ENCODE data around the gene DELE1.

Gene DELE1

DNA sequence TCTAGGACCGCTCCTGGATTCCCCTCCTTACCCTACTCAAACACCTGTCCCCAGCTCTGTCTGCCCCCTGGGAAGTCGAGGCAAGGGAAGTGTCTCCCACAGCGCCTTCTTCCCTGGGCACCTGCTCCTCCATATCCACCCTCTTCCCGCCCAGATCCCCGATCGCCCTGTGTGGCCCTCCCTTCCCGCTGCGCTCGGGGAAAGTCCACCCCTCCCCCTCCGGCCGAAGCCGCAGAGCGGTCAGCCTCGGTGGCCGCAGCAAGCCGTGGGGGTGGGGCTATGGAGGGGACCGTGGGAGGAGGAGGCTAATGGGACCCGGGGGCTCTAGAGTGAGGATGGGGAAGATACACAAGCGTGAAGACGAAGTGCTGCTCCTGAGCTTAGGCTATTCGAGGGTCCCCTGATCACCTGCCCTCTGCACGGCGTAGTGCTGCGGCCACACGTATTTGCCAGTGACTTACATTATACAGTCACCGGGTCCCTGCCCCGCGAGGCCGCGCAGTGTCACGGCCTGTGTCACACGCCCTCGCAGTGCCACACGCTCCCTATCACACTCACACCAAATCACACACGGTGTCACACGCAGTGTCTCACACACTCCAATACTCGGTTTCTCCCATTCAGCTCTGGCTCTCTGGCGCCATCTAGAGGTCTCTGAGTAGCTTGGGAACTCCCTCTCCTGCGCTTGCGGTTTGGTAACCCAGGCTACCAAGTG is 44.8 kb upstream of the DELE1 start:
- Histone ChIP-seq H3K27ac (ENCODE audit: insufficient read depth, low read depth, low read length, poor library complexity, severe bottlenecking) (peak overlapping the region; percentile 28), H3K9me3 (ENCODE audit: control insufficient read depth, low read length) (no peaks in the 10 kb centered on the region), H3K4me1 (ENCODE audit: control insufficient read depth, insufficient read depth, low read length) (peaks cover 74% of the 10 kb centered on the region), H3K27me3 (ENCODE audit: control insufficient read depth, insufficient read depth, low read length, poor library complexity, severe bottlenecking) (peaks cover 62% of the 10 kb centered on the region), H3K4me3 (ENCODE audit: insufficient read depth, low read depth, low read length) (peak overlapping the region; percentile 55), H3K36me3 (ENCODE audit: control insufficient read depth, insufficient read depth, low read length) (no peaks in the 10 kb centered on the region)
- WGBS, 2 experiments, result 0% methylated on average over 40 of the region's 40 CpGs

- no peak overlapping the region for H3K27ac ChIP-seq (ENCODE audit: insufficient read depth, low read depth, low read length, poor library complexity, severe bottlenecking)
These were observed 44.3 kb upstream of the DELE1 start for GRCh38 chr5:141879426-141879759.

DNA sequence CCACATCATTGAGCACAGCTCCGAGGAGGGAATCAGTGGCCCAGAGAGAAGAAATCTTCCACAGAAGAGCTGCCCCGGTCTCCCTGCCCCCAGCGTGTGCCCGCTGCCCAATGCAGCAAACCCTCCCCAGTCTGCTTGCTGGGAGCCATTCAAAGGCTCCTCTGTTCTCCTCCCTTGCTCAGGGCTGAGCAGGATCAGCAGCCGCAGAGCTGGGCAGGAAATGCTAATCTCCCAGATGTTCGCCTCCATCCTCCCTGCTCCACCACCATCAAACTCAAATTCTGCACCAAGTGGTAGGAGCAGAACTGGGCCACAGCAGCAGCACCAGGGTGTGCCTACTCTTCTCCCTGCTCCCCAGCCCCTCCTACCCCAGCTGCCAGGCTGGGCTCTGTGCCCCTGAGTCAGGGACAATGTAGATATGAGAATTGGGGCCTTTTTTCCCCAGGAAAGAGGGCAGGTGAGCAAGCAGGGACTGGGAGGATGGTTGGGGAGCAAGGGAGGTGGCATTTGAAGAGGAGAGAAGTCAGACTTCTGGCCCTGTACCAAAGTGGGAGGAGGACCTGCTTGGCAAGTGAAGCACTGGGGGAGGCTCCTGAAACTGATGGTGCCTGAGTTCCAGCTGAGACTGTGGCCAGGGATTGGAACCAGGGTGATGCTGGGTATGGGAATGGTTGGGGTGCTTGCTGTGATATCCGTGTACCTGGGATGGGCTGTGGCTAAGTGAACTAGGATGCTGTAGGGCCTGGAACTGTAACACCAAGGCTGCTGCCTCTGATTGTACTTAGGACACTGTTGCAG is 43.5 kb upstream of the DELE1 start:
- Histone ChIP-seq H3K4me1 (ENCODE audit: control insufficient read depth, insufficient read depth, low read length) (peaks cover 67% of the 10 kb centered on the region), H3K27me3 (ENCODE audit: control insufficient read depth, insufficient read depth, low read length, poor library complexity, severe bottlenecking) (peaks cover 61% of the 10 kb centered on the region), H3K4me3 (ENCODE audit: insufficient read depth, low read depth, low read length) (no peak overlapping the region), H3K9me3 (ENCODE audit: control insufficient read depth, low read length) (no peaks in the 10 kb centered on the region), H3K27ac (ENCODE audit: insufficient read depth, low read depth, low read length, poor library complexity, severe bottlenecking) (no peak overlapping the region), H3K36me3 (ENCODE audit: control insufficient read depth, insufficient read depth, low read length) (no peaks in the 10 kb centered on the region)
- WGBS, 2 experiments, result 26 to 35% methylated on average over 7 of the region's 7 CpGs

More at GRCh38 chr5:141879426-141879759, 44.3 kb upstream of the DELE1 start:
- Histone ChIP-seq H3K4me3 (ENCODE audit: insufficient read depth, low read depth, low read length) (no peak overlapping the region), H3K27me3 (ENCODE audit: control insufficient read depth, insufficient read depth, low read length, poor library complexity, severe bottlenecking) (peaks cover 61% of the 10 kb centered on the region), H3K4me1 (ENCODE audit: control insufficient read depth, insufficient read depth, low read length) (peaks cover 74% of the 10 kb centered on the region), H3K36me3 (ENCODE audit: control insufficient read depth, insufficient read depth, low read length) (no peaks in the 10 kb centered on the region), H3K9me3 (ENCODE audit: control insufficient read depth, low read length) (no peaks in the 10 kb centered on the region)
- 14 to 21% methylated on average over 2 of the region's 2 CpGs for WGBS, 2 experiments

DNA sequence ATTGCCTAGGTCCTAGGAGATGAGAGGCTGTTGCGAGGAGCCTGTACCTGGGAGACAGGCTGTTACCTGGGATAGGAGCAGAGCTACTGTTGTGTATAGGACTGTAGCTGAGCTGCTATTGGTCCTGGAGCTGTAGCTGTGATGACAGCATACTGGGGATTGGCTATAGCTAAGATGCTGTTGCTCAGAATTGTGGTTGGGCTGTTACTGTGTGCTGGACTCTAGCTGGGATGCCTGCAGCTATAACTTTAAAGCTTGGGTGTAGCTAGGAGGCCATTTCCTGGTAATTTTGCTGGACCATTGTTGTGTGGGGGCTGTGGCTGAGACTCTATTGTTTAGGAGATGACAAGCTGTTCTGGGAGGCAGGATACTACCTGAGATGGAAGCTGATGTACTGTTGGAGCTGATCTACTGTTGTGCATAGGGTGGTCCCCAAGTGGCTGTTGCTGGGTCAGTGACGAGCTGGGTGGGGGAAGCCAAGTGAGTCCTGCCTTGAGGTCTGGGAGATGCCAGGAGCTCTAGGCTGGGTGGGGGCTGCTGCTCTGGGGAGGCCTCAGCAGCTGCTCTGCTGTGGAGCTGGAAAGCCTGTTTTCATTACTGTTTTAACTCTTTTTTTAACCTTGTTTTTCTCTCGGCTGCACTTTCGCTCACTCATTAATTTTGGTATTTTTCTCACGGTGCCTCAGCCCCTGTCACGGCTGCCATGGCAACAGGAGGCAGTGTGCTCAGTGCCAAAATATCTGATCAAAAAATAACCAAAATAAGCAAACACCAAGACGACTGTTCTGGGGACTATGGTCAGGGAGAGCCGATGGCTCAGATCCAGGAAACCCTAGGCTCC is 42.5 kb upstream of the DELE1 start:
- peaks cover 51% of the 10 kb centered on the region for H3K27me3 ChIP-seq (ENCODE audit: control insufficient read depth, insufficient read depth, low read length, poor library complexity, severe bottlenecking)
- H3K27ac ChIP-seq (ENCODE audit: insufficient read depth, low read depth, low read length, poor library complexity, severe bottlenecking), result no peak overlapping the region
- 52 to 59% methylated on average over 8 of the region's 8 CpGs for WGBS, 2 experiments
- peaks cover 61% of the 10 kb centered on the region for H3K4me1 ChIP-seq (ENCODE audit: control insufficient read depth, insufficient read depth, low read length)
- H3K4me3 ChIP-seq (ENCODE audit: insufficient read depth, low read depth, low read length), result no peak overlapping the region
- H3K9me3 ChIP-seq (ENCODE audit: control insufficient read depth, low read length), result no peaks in the 10 kb centered on the region
- no peaks in the 10 kb centered on the region for H3K36me3 ChIP-seq (ENCODE audit: control insufficient read depth, insufficient read depth, low read length)

GRCh38 chr5:141881886-141882285 is 41.8 kb upstream of the DELE1 start:
- Histone ChIP-seq H3K4me3 (ENCODE audit: insufficient read depth, low read depth, low read length) (no peak overlapping the region), H3K9me3 (ENCODE audit: control insufficient read depth, low read length) (no peaks in the 10 kb centered on the region), H3K4me1 (ENCODE audit: control insufficient read depth, insufficient read depth, low read length) (peaks cover 55% of the 10 kb centered on the region), H3K27ac (ENCODE audit: insufficient read depth, low read depth, low read length, poor library complexity, severe bottlenecking) (no peak overlapping the region), H3K27me3 (ENCODE audit: control insufficient read depth, insufficient read depth, low read length, poor library complexity, severe bottlenecking) (peaks cover 44% of the 10 kb centered on the region), H3K36me3 (ENCODE audit: control insufficient read depth, insufficient read depth, low read length) (no peaks in the 10 kb centered on the region)
- WGBS, 2 experiments, result 15 to 26% methylated on average over 4 of the region's 4 CpGs

DNA sequence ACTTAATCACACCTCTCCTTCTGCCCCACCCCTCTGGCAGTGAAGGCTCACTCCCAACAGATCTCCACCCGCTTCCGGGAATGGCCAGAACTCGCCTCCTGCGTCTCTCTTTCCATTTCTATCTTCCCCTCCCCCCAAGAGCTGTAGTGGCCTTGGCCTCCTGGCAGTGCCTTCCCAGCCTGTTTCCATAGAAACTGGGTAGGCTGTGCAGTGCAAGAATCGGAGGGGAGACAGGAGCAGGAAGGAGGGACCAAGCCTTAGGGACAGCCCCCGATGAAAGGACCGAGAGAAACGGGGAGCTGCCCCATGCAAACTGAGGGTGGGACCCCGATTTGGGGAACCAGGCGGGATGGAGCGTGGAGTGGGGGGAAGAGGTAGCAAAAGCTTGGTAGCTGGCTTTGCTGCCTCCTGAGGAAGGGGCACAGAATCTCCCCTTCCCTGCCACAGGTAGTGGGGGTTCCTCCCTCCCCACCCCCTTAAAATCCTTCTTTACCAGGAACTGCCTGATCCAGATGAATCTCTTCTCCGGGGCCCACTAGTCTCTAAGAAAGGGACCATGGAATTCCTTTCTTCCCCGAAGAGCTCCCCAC is 41.0 kb upstream of the DELE1 start:
- Histone ChIP-seq H3K4me3 (ENCODE audit: insufficient read depth, low read depth, low read length) (peak overlapping the region; percentile 25), H3K27ac (ENCODE audit: insufficient read depth, low read depth, low read length, poor library complexity, severe bottlenecking) (no peak overlapping the region), H3K27me3 (ENCODE audit: control insufficient read depth, insufficient read depth, low read length, poor library complexity, severe bottlenecking) (peaks cover 36% of the 10 kb centered on the region), H3K9me3 (ENCODE audit: control insufficient read depth, low read length) (no peaks in the 10 kb centered on the region), H3K4me1 (ENCODE audit: control insufficient read depth, insufficient read depth, low read length) (peaks cover 47% of the 10 kb centered on the region), H3K36me3 (ENCODE audit: control insufficient read depth, insufficient read depth, low read length) (no peaks in the 10 kb centered on the region)
- 12 to 14% methylated on average over 13 of the region's 13 CpGs for WGBS, 2 experiments

DNA sequence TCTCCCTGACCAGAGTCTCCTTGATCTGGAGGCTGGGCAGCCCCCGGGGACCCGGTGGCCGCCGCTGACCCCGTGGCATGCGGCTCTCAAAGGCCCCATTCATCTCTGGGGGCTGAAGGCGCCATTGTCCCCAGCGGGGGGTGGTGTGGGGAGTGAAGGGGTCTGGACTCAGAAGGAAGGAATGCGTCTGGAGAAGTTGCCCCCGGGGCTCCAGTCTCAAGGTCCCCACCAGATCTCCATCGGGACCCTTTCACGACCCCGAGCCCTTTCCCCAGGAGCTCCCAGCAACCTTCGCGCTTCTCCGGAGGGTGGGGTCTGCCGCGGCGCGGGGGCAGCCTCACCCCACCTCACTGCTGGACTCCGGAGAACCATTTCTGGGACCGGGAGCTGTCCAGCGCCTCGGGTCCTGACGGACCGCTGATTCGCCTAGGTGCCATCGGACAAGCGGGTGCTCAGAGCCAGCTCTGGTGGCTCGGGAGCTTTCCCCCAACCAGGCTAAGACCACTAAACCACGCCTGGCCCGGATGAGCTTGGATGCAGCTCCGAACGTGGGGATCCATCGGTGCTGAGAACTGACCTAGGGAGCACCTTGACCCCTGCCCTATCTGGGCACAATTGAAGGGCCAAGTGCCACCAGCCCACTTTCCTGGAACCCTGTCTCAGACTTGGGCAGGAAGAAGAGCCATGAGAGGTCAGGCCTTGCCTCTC is 40.3 kb upstream of the DELE1 start:
- 1 to 2% methylated on average over 35 of the region's 35 CpGs for WGBS, 2 experiments
- peaks cover 32% of the 10 kb centered on the region for H3K27me3 ChIP-seq (ENCODE audit: control insufficient read depth, insufficient read depth, low read length, poor library complexity, severe bottlenecking)
- H3K4me3 ChIP-seq (ENCODE audit: insufficient read depth, low read depth, low read length), result peak overlapping the region; percentile 25
- no peaks in the 10 kb centered on the region for H3K36me3 ChIP-seq (ENCODE audit: control insufficient read depth, insufficient read depth, low read length)
- no peaks in the 10 kb centered on the region for H3K9me3 ChIP-seq (ENCODE audit: control insufficient read depth, low read length)
- peaks cover 47% of the 10 kb centered on the region for H3K4me1 ChIP-seq (ENCODE audit: control insufficient read depth, insufficient read depth, low read length)
- H3K27ac ChIP-seq (ENCODE audit: insufficient read depth, low read depth, low read length, poor library complexity, severe bottlenecking), result no peak overlapping the region

DNA sequence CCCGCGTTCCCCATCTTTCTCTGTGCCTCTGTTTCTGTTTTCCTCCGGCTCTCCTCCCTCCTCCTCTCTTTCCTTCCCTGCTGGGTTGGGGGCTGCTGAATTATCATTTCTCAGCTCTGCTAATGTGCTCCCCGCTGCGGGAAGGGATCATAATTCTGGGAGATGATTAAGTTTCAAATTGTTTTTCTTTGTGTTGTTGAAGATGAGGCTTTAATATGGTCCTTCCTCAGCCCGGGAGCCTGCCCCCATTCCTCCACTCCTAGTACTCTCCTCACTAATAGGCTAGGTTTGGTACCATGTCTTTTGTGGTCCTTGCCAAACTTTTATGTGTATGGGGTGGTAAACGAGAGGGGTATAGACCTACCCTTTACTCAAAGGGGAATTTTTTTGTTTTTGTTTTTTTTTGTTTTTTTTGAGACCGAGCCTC is 39.8 kb upstream of the DELE1 start:
- H3K27ac ChIP-seq (ENCODE audit: insufficient read depth, low read depth, low read length, poor library complexity, severe bottlenecking), result no peak overlapping the region
- H3K27me3 ChIP-seq (ENCODE audit: control insufficient read depth, insufficient read depth, low read length, poor library complexity, severe bottlenecking), result peaks cover 32% of the 10 kb centered on the region
- no peaks in the 10 kb centered on the region for H3K9me3 ChIP-seq (ENCODE audit: control insufficient read depth, low read length)
- WGBS, 2 experiments, result 30 to 38% methylated on average over 6 to 7 of the region's 8 CpGs
- H3K4me3 ChIP-seq (ENCODE audit: insufficient read depth, low read depth, low read length), result peak overlapping the region; percentile 25
- no peaks in the 10 kb centered on the region for H3K36me3 ChIP-seq (ENCODE audit: control insufficient read depth, insufficient read depth, low read length)
- H3K4me1 ChIP-seq (ENCODE audit: control insufficient read depth, insufficient read depth, low read length), result peaks cover 43% of the 10 kb centered on the region

GRCh38 chr5:141889282-141889871 is 34.3 kb upstream of the DELE1 start:
- Histone ChIP-seq H3K27me3 (ENCODE audit: control insufficient read depth, insufficient read depth, low read length, poor library complexity, severe bottlenecking) (peaks cover 6% of the 10 kb centered on the region), H3K9me3 (ENCODE audit: control insufficient read depth, low read length) (no peaks in the 10 kb centered on the region), H3K4me1 (ENCODE audit: control insufficient read depth, insufficient read depth, low read length) (no peaks in the 10 kb centered on the region), H3K36me3 (ENCODE audit: control insufficient read depth, insufficient read depth, low read length) (no peaks in the 10 kb centered on the region), H3K4me3 (ENCODE audit: insufficient read depth, low read depth, low read length) (no peak overlapping the region), H3K27ac (ENCODE audit: insufficient read depth, low read depth, low read length, poor library complexity, severe bottlenecking) (no peak overlapping the region)
- 87 to 88% methylated on average over 3 of the region's 3 CpGs for WGBS, 2 experiments
